ENCODE results near the gene FCN2. TPM values are rescaled to one million over a fixed set of nuclear protein-coding genes. Genes with fewer than 3 reads are reported as not detected.

Gene FCN2
- total RNA-seq, 2 donors from 2014 or later, result not detected

- intact Hi-C loops (cut with DNase I, micrococcal nuclease), result no loop called here
- ATAC-seq (no peak), DNase-seq (no peak)
Measured at GRCh38 chr9:134884492-134884891, 3.9 kb downstream of the FCN2 start.

GRCh38 chr9:134885001-134885678, 4.5 kb downstream of the FCN2 start:
- DNase-seq (no peak), ATAC-seq (no peak)
- intact Hi-C loops (cut with DNase I, micrococcal nuclease), result no loop called here

- no peak for DNase-seq
- ATAC-seq, result no peak
- intact Hi-C loops (cut with DNase I, micrococcal nuclease), result no loop called here
Measured at GRCh38 chr9:134885679-134886412, 5.2 kb downstream of the FCN2 start.

GRCh38 chr9:134886413-134886913, 5.9 kb downstream of the FCN2 start:
- intact Hi-C loops (cut with DNase I, micrococcal nuclease), result no loop called here
- ATAC-seq (no peak), DNase-seq (no peak)

GRCh38 chr9:134887219-134887618, 6.6 kb downstream of the FCN2 start:
- ATAC-seq, result no peak
- DNase-seq, result no peak
- intact Hi-C loops (cut with DNase I, micrococcal nuclease), result no loop called here

- ATAC-seq (no peak), DNase-seq (no peak)
- intact Hi-C loops (cut with DNase I, micrococcal nuclease), result no loop called here
Measured at GRCh38 chr9:134887686-134888602, 7.3 kb downstream of the FCN2 start.

GRCh38 chr9:134888603-134889190, 8.1 kb downstream of the FCN2 start:
- DNase-seq (no peak), ATAC-seq (no peak)
- intact Hi-C loops (cut with DNase I, micrococcal nuclease), result no loop called here

- ATAC-seq, result no peak
- intact Hi-C loops (cut with DNase I, micrococcal nuclease), result no loop called here
- DNase-seq, result no peak
Measured at GRCh38 chr9:134889386-134890154, 9.0 kb downstream of the FCN2 start.

- no peak for DNase-seq
- intact Hi-C loops (cut with DNase I, micrococcal nuclease), result no loop called here
- ATAC-seq, result no peak
Measured at GRCh38 chr9:134890155-134890495, 9.5 kb downstream of the FCN2 start.

- ATAC-seq (no peak), DNase-seq (no peak)
- intact Hi-C loops (cut with DNase I, micrococcal nuclease), result no loop called here
Measured at GRCh38 chr9:134891053-134891452, 10.4 kb downstream of the FCN2 start.

- DNase-seq (no peak), ATAC-seq (no peak)
- intact Hi-C loops (cut with DNase I, micrococcal nuclease), result no loop called here
Measured at GRCh38 chr9:134891713-134892112, 11.1 kb downstream of the FCN2 start.

- DNase-seq, result no peak
- intact Hi-C loops (cut with DNase I, micrococcal nuclease), result no loop called here
- ATAC-seq, result no peak
Measured at GRCh38 chr9:134892221-134892620, 11.6 kb downstream of the FCN2 start.

- intact Hi-C loops (cut with DNase I, micrococcal nuclease), result no loop called here
- no peak for ATAC-seq
- DNase-seq, result no peak
Measured at GRCh38 chr9:134892820-134893420, 12.3 kb downstream of the FCN2 start.

- DNase-seq (no peak), ATAC-seq (no peak)
- intact Hi-C loops (cut with DNase I, micrococcal nuclease), result no loop called here
Measured at GRCh38 chr9:134894136-134894860, 13.7 kb downstream of the FCN2 start.

- intact Hi-C loops (cut with DNase I, micrococcal nuclease), result no loop called here
- no peak for DNase-seq
- no peak for ATAC-seq
Measured at GRCh38 chr9:134895097-134895496, 14.5 kb downstream of the FCN2 start.

GRCh38 chr9:134895567-134895907, 14.9 kb downstream of the FCN2 start:
- no peak for DNase-seq
- ATAC-seq, result no peak
- intact Hi-C loops (cut with DNase I, micrococcal nuclease), result no loop called here

GRCh38 chr9:134895908-134896833, 15.6 kb downstream of the FCN2 start:
- intact Hi-C loops (cut with DNase I, micrococcal nuclease), result no loop called here
- no peak for ATAC-seq
- DNase-seq, result no peak

Data from left colon (tissue), 2 donors.